Measurements from ENCODE around the gene DCLK3. TPM values are rescaled to one million over a fixed set of nuclear protein-coding genes. Genes with fewer than 3 reads are reported as not detected.

Gene DCLK3
- total RNA-seq, 4 donors from 2014 or later, result 0.10 to 0.55 (median 0.47) TPM

DNA sequence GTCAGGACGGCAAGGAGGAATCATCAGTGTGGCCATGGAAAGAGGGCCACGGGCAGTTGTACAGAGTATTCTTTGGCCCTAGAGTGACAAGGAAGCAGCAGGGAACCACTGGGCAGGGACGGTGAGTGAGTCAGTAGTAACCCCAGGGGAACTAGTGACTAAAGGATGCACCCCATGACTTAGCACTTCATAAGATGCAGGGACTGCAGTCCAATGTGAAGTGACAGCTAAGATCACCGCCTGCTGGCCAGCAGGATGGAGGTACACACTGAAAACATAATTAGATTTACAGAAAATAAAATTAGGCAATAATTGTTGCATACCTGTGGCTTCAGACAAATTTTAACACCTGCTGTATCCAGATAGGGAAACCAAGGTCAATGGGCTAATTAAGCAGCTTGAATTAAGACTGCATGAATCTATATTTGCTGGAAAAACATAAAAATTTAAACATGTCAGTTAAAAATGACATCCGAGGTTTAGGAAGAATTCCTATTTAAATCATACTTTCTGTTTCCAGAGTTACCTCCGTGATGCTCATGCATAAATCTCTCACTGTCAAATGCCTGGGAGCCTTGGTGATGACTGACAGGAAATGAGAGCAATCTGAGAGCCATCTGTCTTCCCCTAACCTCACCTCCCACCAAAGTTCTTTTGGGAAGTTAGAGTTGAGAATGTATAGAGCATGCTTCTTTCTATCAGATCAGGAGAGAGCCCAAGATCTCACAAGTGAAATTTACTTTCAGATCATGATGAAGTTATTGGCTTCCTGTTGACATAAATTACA lies 56.5 kb downstream of the DCLK3 start:
- H3K36me3 ChIP-seq, result no peaks in the 10 kb centered on the region
- intact Hi-C loops (cut with DNase I; ENCODE audit: low total_unique reads) (no loop called here), in situ Hi-C loops (cut with MboI; ENCODE audit: low sequenced_read_pairs in 4 of 4) (loop anchor here in 2 of 4 donors (25.0 kb wide), 1 partner anchor 746 kb away; no protein-coding TSS in a partner anchor)
- no peak overlapping the region for H3K4me3 ChIP-seq
- H3K27ac ChIP-seq, result no peak overlapping the region
- no peaks in the 10 kb centered on the region for H3K27me3 ChIP-seq
- ATAC-seq (no peak), DNase-seq (no peak)
- H3K4me1 ChIP-seq, result no peaks in the 10 kb centered on the region
- no peaks in the 10 kb centered on the region for H3K9me3 ChIP-seq
- TF ChIP-seq POLR2A (IDR thresholded peaks at IDR 0.05), result no peak
- TF ChIP-seq, protein P1, sequence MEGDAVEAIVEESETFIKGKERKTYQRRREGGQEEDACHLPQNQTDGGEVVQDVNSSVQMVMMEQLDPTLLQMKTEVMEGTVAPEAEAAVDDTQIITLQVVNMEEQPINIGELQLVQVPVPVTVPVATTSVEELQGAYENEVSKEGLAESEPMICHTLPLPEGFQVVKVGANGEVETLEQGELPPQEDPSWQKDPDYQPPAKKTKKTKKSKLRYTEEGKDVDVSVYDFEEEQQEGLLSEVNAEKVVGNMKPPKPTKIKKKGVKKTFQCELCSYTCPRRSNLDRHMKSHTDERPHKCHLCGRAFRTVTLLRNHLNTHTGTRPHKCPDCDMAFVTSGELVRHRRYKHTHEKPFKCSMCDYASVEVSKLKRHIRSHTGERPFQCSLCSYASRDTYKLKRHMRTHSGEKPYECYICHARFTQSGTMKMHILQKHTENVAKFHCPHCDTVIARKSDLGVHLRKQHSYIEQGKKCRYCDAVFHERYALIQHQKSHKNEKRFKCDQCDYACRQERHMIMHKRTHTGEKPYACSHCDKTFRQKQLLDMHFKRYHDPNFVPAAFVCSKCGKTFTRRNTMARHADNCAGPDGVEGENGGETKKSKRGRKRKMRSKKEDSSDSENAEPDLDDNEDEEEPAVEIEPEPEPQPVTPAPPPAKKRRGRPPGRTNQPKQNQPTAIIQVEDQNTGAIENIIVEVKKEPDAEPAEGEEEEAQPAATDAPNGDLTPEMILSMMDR (IDR thresholded peaks at IDR 0.05 in 4 of 5, conservative IDR thresholded peaks at IDR 0.05 in 1 of 5), result no peak

DNA sequence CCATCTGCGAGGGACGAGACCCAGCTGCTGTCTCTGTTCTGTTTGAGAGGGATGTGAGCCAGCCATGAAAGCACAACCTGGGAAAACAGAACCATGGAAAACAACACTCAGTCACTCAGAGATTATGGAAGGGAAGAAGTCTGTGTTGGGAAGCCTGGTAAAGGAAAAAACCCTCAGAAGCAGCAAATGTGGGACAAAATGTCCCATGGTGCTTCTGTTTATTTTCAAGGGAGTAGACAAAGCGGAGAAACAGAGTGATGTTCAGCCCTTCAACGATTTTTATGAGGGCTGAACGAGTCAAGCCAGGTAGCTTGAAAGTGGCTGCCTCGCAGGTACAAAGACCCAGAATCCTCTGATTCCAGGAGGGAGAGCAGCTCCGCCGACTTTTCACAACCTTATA lies 59.3 kb downstream of the DCLK3 start:
- no peaks in the 10 kb centered on the region for H3K4me1 ChIP-seq
- ATAC-seq, result no peak
- H3K27me3 ChIP-seq, result no peaks in the 10 kb centered on the region
- no peak for DNase-seq
- TF ChIP-seq, protein P1 (IDR thresholded peaks at IDR 0.05 in 4 of 5, conservative IDR thresholded peaks at IDR 0.05 in 1 of 5), result no peak
- TF ChIP-seq POLR2A (IDR thresholded peaks at IDR 0.05), result no peak
- in situ Hi-C loops (cut with MboI; ENCODE audit: low sequenced_read_pairs in 4 of 4), result loop anchor here in 2 of 4 donors (25.0 kb wide), 1 partner anchor 743 kb away; no protein-coding TSS in a partner anchor
- intact Hi-C loops (cut with DNase I; ENCODE audit: low total_unique reads), result no loop called here
- H3K9me3 ChIP-seq, result no peaks in the 10 kb centered on the region
- H3K27ac ChIP-seq, result no peak overlapping the region
- no peaks in the 10 kb centered on the region for H3K36me3 ChIP-seq
- no peak overlapping the region for H3K4me3 ChIP-seq

DNA sequence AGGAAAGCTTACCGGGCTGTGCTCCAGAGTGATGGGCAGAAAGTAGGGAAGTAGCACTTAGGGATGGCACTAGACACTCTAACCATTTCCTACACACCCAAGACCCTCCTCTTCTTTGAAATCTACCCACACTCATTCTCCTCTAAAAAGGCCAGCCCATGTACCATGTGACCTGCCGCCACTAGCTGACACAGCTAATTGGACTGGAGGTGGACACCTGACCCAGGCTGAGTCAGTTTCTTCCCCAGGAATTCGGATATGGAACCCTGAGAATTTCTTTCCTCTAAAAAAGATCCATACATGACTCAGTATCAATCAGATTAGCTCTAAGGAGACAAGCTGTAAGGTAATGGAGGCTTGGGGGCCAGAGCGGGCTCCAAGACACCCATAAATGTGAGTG lies 60.1 kb downstream of the DCLK3 start:
- Histone ChIP-seq H3K4me3 (no peak overlapping the region), H3K36me3 (no peaks in the 10 kb centered on the region), H3K9me3 (no peaks in the 10 kb centered on the region), H3K27me3 (no peaks in the 10 kb centered on the region), H3K27ac (no peak overlapping the region), H3K4me1 (no peaks in the 10 kb centered on the region)
- no peak for TF ChIP-seq POLR2A (IDR thresholded peaks at IDR 0.05)
- TF ChIP-seq, protein P1 (IDR thresholded peaks at IDR 0.05 in 4 of 5, conservative IDR thresholded peaks at IDR 0.05 in 1 of 5), result no peak
- no peak for DNase-seq
- intact Hi-C loops (cut with DNase I; ENCODE audit: low total_unique reads), result no loop called here
- in situ Hi-C loops (cut with MboI; ENCODE audit: low sequenced_read_pairs in 4 of 4), result loop anchor here in 3 of 4 donors (5.0 to 25.0 kb wide), 2 partner anchors 737 to 742 kb away; no protein-coding TSS in a partner anchor
- no peak for ATAC-seq

DNA sequence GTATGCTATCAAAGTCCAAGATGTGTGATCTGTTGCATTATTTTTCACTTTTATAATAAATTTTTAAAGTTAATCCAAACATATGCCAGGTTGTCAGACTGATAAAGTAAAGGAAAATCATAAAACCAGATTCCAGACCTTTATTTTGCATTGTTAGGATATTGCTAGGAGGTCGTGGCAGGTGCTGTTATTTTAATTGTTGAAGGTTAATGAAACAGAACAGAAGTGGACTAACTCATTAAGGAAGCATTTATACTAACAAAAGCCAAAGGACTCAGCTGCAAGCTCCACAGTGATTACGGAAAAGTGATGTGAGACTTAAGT lies 63.1 kb downstream of the DCLK3 start:
- intact Hi-C loops (cut with DNase I; ENCODE audit: low total_unique reads) (loop anchor here (2.0 kb wide), 1 partner anchor 734 kb away; no protein-coding TSS in a partner anchor), in situ Hi-C loops (cut with MboI; ENCODE audit: low sequenced_read_pairs in 4 of 4) (loop anchor here in 3 of 4 donors (5.0 to 25.0 kb wide), 2 partner anchors 734 to 739 kb away; no protein-coding TSS in a partner anchor)
- DNase-seq (no peak), ATAC-seq (no peak)
- H3K4me3 ChIP-seq, result no peak overlapping the region
- H3K4me1 ChIP-seq, result no peaks in the 10 kb centered on the region
- H3K27ac ChIP-seq, result no peak overlapping the region
- H3K27me3 ChIP-seq, result no peaks in the 10 kb centered on the region
- no peak for TF ChIP-seq POLR2A (IDR thresholded peaks at IDR 0.05)
- TF ChIP-seq, protein P1 (IDR thresholded peaks at IDR 0.05 in 4 of 5, conservative IDR thresholded peaks at IDR 0.05 in 1 of 5), result no peak
- H3K36me3 ChIP-seq, result no peaks in the 10 kb centered on the region
- no peaks in the 10 kb centered on the region for H3K9me3 ChIP-seq
